Activated naive CD8-positive, alpha-beta T cell (primary cell): ENCODE data around the gene AMFR.

Source experiments
- H3K27ac Mint-ChIP-seq: one replicate; pipeline ENCODE4 v1.8.0; 2021; ENCODE audit warnings: mixed read lengths
- H3K27me3 Mint-ChIP-seq: one replicate; pipeline ENCODE4 v1.8.0; 2021; ENCODE audit warnings: mixed read lengths
- H3K36me3 Mint-ChIP-seq: one replicate; pipeline ENCODE4 v1.8.0; 2021; ENCODE audit warnings: mixed read lengths
- H3K4me1 Mint-ChIP-seq: one replicate; pipeline ENCODE4 v1.8.0; 2021; ENCODE audit warnings: low read depth, mixed read lengths
- H3K4me3 Mint-ChIP-seq: one replicate; pipeline ENCODE4 v1.8.0; 2021; ENCODE audit warnings: mild to moderate bottlenecking, mixed read lengths
- H3K9me3 Mint-ChIP-seq: one replicate; pipeline ENCODE4 v1.8.0; 2021; ENCODE audit warnings: low read depth, mixed read lengths

The AMFR gene

GRCh38 chr16:56332464-56333079, 92.8 kb downstream of the AMFR start:
- H3K36me3 Mint-ChIP-seq: no peaks in the 10 kb centered on the region
- no peaks in the 10 kb centered on the region for H3K27me3 Mint-ChIP-seq
- no peaks in the 10 kb centered on the region for H3K4me1 Mint-ChIP-seq
- H3K4me3 Mint-ChIP-seq: no peak overlapping the region
- H3K27ac Mint-ChIP-seq: no peak overlapping the region
- no peaks in the 10 kb centered on the region for H3K9me3 Mint-ChIP-seq

- Mint-ChIP-seq H3K36me3 (no peaks in the 10 kb centered on the region), H3K9me3 (no peaks in the 10 kb centered on the region), H3K4me3 (no peak overlapping the region), H3K4me1 (no peaks in the 10 kb centered on the region), H3K27me3 (no peaks in the 10 kb centered on the region), H3K27ac (no peak overlapping the region)
Measured at GRCh38 chr16:56331915-56332314, 93.4 kb downstream of the AMFR start.

- H3K4me3 Mint-ChIP-seq: no peak overlapping the region
- H3K27ac Mint-ChIP-seq: no peak overlapping the region
- no peaks in the 10 kb centered on the region for H3K4me1 Mint-ChIP-seq
- no peaks in the 10 kb centered on the region for H3K27me3 Mint-ChIP-seq
- no peaks in the 10 kb centered on the region for H3K9me3 Mint-ChIP-seq
- H3K36me3 Mint-ChIP-seq: no peaks in the 10 kb centered on the region
Measured at GRCh38 chr16:56331399-56331798, 93.9 kb downstream of the AMFR start.

- Mint-ChIP-seq H3K4me3 (no peak overlapping the region), H3K27me3 (no peaks in the 10 kb centered on the region), H3K9me3 (no peaks in the 10 kb centered on the region), H3K27ac (no peak overlapping the region), H3K4me1 (no peaks in the 10 kb centered on the region), H3K36me3 (no peaks in the 10 kb centered on the region)
Measured at GRCh38 chr16:56330476-56330875, 94.9 kb downstream of the AMFR start.

GRCh38 chr16:56329887-56330286, 95.5 kb downstream of the AMFR start:
- Mint-ChIP-seq H3K9me3 (no peaks in the 10 kb centered on the region), H3K27me3 (no peaks in the 10 kb centered on the region), H3K36me3 (no peaks in the 10 kb centered on the region), H3K4me1 (no peaks in the 10 kb centered on the region), H3K27ac (no peak overlapping the region), H3K4me3 (no peak overlapping the region)

- Mint-ChIP-seq H3K27me3 (no peaks in the 10 kb centered on the region), H3K4me3 (no peak overlapping the region), H3K4me1 (no peaks in the 10 kb centered on the region), H3K9me3 (no peaks in the 10 kb centered on the region), H3K36me3 (no peaks in the 10 kb centered on the region), H3K27ac (no peak overlapping the region)
Measured at GRCh38 chr16:56328276-56329022, 96.9 kb downstream of the AMFR start.

GRCh38 chr16:56327929-56328258, 97.5 kb downstream of the AMFR start:
- Mint-ChIP-seq H3K36me3 (no peaks in the 10 kb centered on the region), H3K4me1 (no peaks in the 10 kb centered on the region), H3K27me3 (no peaks in the 10 kb centered on the region), H3K9me3 (no peaks in the 10 kb centered on the region), H3K27ac (no peak overlapping the region), H3K4me3 (no peak overlapping the region)

GRCh38 chr16:56327071-56327928, 98.0 kb downstream of the AMFR start:
- Mint-ChIP-seq H3K27ac (no peak overlapping the region), H3K27me3 (no peaks in the 10 kb centered on the region), H3K9me3 (no peaks in the 10 kb centered on the region), H3K36me3 (no peaks in the 10 kb centered on the region), H3K4me3 (no peak overlapping the region), H3K4me1 (no peaks in the 10 kb centered on the region)

GRCh38 chr16:56325956-56326355, 99.4 kb downstream of the AMFR start:
- Mint-ChIP-seq H3K4me3 (no peak overlapping the region), H3K36me3 (no peaks in the 10 kb centered on the region), H3K27me3 (no peaks in the 10 kb centered on the region), H3K4me1 (no peaks in the 10 kb centered on the region), H3K27ac (no peak overlapping the region), H3K9me3 (no peaks in the 10 kb centered on the region)

GRCh38 chr16:56324406-56324805, 100.9 kb downstream of the AMFR start:
- Mint-ChIP-seq H3K27me3 (no peaks in the 10 kb centered on the region), H3K9me3 (no peaks in the 10 kb centered on the region), H3K4me1 (no peaks in the 10 kb centered on the region), H3K36me3 (no peaks in the 10 kb centered on the region), H3K4me3 (no peak overlapping the region), H3K27ac (no peak overlapping the region)

GRCh38 chr16:56321571-56321970, 103.8 kb downstream of the AMFR start:
- no peak overlapping the region for H3K27ac Mint-ChIP-seq
- no peaks in the 10 kb centered on the region for H3K27me3 Mint-ChIP-seq
- H3K4me1 Mint-ChIP-seq: peaks cover 3% of the 10 kb centered on the region
- no peaks in the 10 kb centered on the region for H3K36me3 Mint-ChIP-seq
- no peaks in the 10 kb centered on the region for H3K9me3 Mint-ChIP-seq
- no peak overlapping the region for H3K4me3 Mint-ChIP-seq

GRCh38 chr16:56320811-56321558, 104.4 kb downstream of the AMFR start:
- Mint-ChIP-seq H3K9me3 (no peaks in the 10 kb centered on the region), H3K36me3 (no peaks in the 10 kb centered on the region), H3K27me3 (no peaks in the 10 kb centered on the region), H3K4me1 (peaks cover 3% of the 10 kb centered on the region), H3K27ac (no peak overlapping the region), H3K4me3 (no peak overlapping the region)

- Mint-ChIP-seq H3K27me3 (no peaks in the 10 kb centered on the region), H3K9me3 (no peaks in the 10 kb centered on the region), H3K27ac (no peak overlapping the region), H3K4me3 (no peak overlapping the region), H3K4me1 (peaks cover 3% of the 10 kb centered on the region), H3K36me3 (no peaks in the 10 kb centered on the region)
Measured at GRCh38 chr16:56320056-56320455, 105.3 kb downstream of the AMFR start.

GRCh38 chr16:56319376-56319775, 106.0 kb downstream of the AMFR start:
- Mint-ChIP-seq H3K4me1 (peaks cover 3% of the 10 kb centered on the region), H3K36me3 (no peaks in the 10 kb centered on the region), H3K27ac (no peak overlapping the region), H3K4me3 (no peak overlapping the region), H3K27me3 (no peaks in the 10 kb centered on the region), H3K9me3 (no peaks in the 10 kb centered on the region)

GRCh38 chr16:56318827-56319140, 106.6 kb downstream of the AMFR start:
- Mint-ChIP-seq H3K4me1 (peaks cover 3% of the 10 kb centered on the region), H3K9me3 (no peaks in the 10 kb centered on the region), H3K4me3 (no peak overlapping the region), H3K27ac (no peak overlapping the region), H3K27me3 (no peaks in the 10 kb centered on the region), H3K36me3 (no peaks in the 10 kb centered on the region)
